ENCODE data around the gene PID1. TPM values are rescaled to one million over a fixed set of nuclear protein-coding genes. Genes with fewer than 3 reads are reported as not detected.

PID1 gene
- total RNA-seq, 1 experiment from 2014 or later: 2.6 TPM

DNA sequence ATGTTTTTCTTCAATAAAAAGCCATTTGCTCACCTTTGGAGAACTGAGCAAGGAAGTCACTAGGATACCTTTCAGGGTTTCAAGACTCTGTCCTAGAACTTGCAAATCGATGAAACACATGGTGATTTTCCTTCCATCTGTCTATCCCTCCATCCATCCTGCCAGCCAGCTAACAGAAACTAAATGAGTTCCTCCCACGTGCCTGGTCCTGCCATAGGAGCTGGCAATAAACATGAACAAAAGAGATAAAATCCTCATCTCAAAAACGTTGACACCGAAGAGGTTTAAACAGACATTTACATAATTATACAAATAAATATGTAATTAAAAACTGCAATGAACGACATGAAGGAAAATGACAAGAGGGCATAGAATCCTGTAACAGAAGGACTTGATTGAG lies 249.0 kb downstream of the PID1 start:
- Mint-ChIP-seq H3K4me1 (no peaks in the 10 kb centered on the region), H3K9me3 (peaks cover 11% of the 10 kb centered on the region), H3K27me3 (ENCODE audit: low read depth) (no peaks in the 10 kb centered on the region), H3K27ac (no peak overlapping the region), H3K36me3 (no peaks in the 10 kb centered on the region), H3K4me3 (no peak overlapping the region)
- no peak for TF ChIP-seq TP53 (CRISPR knock-in tag; IDR thresholded peaks at IDR 0.05)
- TF ChIP-seq SMAD4 (CRISPR knock-in tag; IDR thresholded peaks at IDR 0.05): no peak
- no peak for TF ChIP-seq NR2C2 (CRISPR knock-in tag; IDR thresholded peaks at IDR 0.05)
- TF ChIP-seq, protein P1, sequence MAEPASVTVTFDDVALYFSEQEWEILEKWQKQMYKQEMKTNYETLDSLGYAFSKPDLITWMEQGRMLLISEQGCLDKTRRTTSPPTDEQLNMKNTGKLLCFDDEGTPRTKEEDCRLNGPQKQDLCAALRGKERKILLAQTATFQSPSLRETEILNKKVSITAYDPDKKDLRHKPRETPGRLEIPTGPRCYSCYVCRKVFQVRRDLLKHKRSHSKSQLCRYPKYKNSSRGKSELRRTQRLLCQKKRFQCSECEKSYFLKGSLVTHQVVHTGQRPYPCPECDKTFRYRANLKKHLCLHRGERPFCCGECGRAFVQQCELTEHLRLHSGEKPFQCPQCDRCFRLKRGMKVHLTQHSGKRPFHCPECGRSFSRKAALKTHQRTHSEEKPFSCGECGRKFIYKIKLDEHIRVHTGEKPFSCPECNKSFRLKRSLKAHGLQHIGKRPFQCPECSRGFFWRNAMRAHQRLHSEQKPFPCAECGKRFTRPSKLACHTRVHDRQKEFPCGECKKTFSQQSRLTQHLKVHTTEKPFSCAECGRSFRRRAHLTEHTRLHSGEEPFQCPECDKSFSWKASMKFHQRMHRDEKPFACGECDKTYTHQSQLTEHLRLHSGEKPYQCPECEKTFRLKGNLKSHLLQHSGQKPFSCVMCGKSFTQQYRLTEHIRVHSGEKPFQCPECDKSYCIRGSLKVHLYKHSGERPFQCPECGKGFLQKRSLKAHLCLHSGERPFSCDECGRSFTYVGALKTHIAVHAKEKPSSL (CRISPR knock-in tag; conservative IDR thresholded peaks at IDR 0.05): no peak
- TF ChIP-seq, protein P2, sequence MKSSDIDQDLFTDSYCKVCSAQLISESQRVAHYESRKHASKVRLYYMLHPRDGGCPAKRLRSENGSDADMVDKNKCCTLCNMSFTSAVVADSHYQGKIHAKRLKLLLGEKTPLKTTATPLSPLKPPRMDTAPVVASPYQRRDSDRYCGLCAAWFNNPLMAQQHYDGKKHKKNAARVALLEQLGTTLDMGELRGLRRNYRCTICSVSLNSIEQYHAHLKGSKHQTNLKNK (CRISPR knock-in tag; IDR thresholded peaks at IDR 0.05): no peak
- no peak for TF ChIP-seq ZNF416 (CRISPR knock-in tag; IDR thresholded peaks at IDR 0.05)
- TF ChIP-seq, protein P3, sequence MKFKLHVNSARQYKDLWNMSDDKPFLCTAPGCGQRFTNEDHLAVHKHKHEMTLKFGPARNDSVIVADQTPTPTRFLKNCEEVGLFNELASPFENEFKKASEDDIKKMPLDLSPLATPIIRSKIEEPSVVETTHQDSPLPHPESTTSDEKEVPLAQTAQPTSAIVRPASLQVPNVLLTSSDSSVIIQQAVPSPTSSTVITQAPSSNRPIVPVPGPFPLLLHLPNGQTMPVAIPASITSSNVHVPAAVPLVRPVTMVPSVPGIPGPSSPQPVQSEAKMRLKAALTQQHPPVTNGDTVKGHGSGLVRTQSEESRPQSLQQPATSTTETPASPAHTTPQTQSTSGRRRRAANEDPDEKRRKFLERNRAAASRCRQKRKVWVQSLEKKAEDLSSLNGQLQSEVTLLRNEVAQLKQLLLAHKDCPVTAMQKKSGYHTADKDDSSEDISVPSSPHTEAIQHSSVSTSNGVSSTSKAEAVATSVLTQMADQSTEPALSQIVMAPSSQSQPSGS (CRISPR knock-in tag; IDR thresholded peaks at IDR 0.05; ENCODE audit: borderline replicate concordance, low read depth): no peak
- no peak for TF ChIP-seq SP1 (CRISPR knock-in tag; conservative IDR thresholded peaks at IDR 0.05)
- TF ChIP-seq, protein P4, sequence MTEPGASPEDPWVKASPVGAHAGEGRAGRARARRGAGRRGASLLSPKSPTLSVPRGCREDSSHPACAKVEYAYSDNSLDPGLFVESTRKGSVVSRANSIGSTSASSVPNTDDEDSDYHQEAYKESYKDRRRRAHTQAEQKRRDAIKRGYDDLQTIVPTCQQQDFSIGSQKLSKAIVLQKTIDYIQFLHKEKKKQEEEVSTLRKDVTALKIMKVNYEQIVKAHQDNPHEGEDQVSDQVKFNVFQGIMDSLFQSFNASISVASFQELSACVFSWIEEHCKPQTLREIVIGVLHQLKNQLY (CRISPR knock-in tag; IDR thresholded peaks at IDR 0.05): no peak
- TF ChIP-seq RELA (CRISPR knock-in tag; IDR thresholded peaks at IDR 0.05; ENCODE audit: borderline replicate concordance): no peak
- TF ChIP-seq ZNF121 (CRISPR knock-in tag; IDR thresholded peaks at IDR 0.05): no peak
- TF ChIP-seq, protein P5, sequence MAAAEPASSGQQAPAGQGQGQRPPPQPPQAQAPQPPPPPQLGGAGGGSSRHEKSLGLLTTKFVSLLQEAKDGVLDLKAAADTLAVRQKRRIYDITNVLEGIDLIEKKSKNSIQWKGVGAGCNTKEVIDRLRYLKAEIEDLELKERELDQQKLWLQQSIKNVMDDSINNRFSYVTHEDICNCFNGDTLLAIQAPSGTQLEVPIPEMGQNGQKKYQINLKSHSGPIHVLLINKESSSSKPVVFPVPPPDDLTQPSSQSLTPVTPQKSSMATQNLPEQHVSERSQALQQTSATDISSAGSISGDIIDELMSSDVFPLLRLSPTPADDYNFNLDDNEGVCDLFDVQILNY (CRISPR knock-in tag; IDR thresholded peaks at IDR 0.05): no peak
- TF ChIP-seq MXD4 (CRISPR knock-in tag; IDR thresholded peaks at IDR 0.05; ENCODE audit: borderline replicate concordance): no peak
- no peak for TF ChIP-seq GABPB1 (CRISPR knock-in tag; IDR thresholded peaks at IDR 0.05)
- ATAC-seq (no peak), DNase-seq (ENCODE audit: low spot score) (no peak)
- ChIA-PET CTCF (no interaction called here), POLR2A (no interaction called here)

DNA sequence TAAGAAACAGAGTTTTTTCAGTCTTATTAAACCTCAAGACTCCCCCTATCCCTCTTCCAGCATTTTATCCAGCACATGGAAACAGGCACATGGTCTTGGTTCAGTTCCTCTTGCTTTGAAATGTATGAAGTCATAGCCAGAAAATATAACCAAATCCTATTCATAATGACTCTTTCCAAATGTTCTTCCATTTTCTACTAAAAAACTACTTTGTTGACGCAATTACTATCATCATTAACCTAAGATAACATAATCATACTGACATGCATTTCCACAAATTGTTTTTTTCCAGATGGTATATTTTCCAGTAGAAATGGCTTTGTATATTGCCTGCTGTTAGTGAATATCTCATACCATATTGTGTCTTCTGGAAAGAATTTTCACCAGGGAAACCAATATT lies 261.3 kb downstream of the PID1 start:
- no peaks in the 10 kb centered on the region for H3K36me3 Mint-ChIP-seq
- no peaks in the 10 kb centered on the region for H3K4me1 Mint-ChIP-seq
- no peak for DNase-seq (ENCODE audit: low spot score)
- H3K9me3 Mint-ChIP-seq: peaks cover 3% of the 10 kb centered on the region; the same call in 1 of the 2 replicates
- no peak for ATAC-seq
- H3K4me3 Mint-ChIP-seq: no peak overlapping the region
- ChIA-PET CTCF (no interaction called here), POLR2A (no interaction called here)
- H3K27ac Mint-ChIP-seq: no peak overlapping the region
- no peaks in the 10 kb centered on the region for H3K27me3 Mint-ChIP-seq (ENCODE audit: low read depth)
- TF ChIP-seq NFE2L1 (CRISPR knock-in tag; IDR thresholded peaks at IDR 0.05) (no peak), JUN (CRISPR knock-in tag; IDR thresholded peaks at IDR 0.05) (no peak), ZNF671 (CRISPR knock-in tag; IDR thresholded peaks at IDR 0.05) (no peak), EMX1 (CRISPR knock-in tag; IDR thresholded peaks at IDR 0.05) (no peak), FOXK1 (CRISPR knock-in tag; IDR thresholded peaks at IDR 0.05) (no peak), CBFB (CRISPR knock-in tag; IDR thresholded peaks at IDR 0.05; ENCODE audit: low read depth) (no peak)
- TF ChIP-seq, protein P6, sequence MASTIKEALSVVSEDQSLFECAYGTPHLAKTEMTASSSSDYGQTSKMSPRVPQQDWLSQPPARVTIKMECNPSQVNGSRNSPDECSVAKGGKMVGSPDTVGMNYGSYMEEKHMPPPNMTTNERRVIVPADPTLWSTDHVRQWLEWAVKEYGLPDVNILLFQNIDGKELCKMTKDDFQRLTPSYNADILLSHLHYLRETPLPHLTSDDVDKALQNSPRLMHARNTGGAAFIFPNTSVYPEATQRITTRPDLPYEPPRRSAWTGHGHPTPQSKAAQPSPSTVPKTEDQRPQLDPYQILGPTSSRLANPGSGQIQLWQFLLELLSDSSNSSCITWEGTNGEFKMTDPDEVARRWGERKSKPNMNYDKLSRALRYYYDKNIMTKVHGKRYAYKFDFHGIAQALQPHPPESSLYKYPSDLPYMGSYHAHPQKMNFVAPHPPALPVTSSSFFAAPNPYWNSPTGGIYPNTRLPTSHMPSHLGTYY (CRISPR knock-in tag; IDR thresholded peaks at IDR 0.05): no peak
- TF ChIP-seq, protein P7, sequence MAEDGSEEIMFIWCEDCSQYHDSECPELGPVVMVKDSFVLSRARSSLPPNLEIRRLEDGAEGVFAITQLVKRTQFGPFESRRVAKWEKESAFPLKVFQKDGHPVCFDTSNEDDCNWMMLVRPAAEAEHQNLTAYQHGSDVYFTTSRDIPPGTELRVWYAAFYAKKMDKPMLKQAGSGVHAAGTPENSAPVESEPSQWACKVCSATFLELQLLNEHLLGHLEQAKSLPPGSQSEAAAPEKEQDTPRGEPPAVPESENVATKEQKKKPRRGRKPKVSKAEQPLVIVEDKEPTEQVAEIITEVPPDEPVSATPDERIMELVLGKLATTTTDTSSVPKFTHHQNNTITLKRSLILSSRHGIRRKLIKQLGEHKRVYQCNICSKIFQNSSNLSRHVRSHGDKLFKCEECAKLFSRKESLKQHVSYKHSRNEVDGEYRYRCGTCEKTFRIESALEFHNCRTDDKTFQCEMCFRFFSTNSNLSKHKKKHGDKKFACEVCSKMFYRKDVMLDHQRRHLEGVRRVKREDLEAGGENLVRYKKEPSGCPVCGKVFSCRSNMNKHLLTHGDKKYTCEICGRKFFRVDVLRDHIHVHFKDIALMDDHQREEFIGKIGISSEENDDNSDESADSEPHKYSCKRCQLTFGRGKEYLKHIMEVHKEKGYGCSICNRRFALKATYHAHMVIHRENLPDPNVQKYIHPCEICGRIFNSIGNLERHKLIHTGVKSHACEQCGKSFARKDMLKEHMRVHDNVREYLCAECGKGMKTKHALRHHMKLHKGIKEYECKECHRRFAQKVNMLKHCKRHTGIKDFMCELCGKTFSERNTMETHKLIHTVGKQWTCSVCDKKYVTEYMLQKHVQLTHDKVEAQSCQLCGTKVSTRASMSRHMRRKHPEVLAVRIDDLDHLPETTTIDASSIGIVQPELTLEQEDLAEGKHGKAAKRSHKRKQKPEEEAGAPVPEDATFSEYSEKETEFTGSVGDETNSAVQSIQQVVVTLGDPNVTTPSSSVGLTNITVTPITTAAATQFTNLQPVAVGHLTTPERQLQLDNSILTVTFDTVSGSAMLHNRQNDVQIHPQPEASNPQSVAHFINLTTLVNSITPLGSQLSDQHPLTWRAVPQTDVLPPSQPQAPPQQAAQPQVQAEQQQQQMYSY (CRISPR knock-in tag; IDR thresholded peaks at IDR 0.05): no peak
- TF ChIP-seq, protein P8, sequence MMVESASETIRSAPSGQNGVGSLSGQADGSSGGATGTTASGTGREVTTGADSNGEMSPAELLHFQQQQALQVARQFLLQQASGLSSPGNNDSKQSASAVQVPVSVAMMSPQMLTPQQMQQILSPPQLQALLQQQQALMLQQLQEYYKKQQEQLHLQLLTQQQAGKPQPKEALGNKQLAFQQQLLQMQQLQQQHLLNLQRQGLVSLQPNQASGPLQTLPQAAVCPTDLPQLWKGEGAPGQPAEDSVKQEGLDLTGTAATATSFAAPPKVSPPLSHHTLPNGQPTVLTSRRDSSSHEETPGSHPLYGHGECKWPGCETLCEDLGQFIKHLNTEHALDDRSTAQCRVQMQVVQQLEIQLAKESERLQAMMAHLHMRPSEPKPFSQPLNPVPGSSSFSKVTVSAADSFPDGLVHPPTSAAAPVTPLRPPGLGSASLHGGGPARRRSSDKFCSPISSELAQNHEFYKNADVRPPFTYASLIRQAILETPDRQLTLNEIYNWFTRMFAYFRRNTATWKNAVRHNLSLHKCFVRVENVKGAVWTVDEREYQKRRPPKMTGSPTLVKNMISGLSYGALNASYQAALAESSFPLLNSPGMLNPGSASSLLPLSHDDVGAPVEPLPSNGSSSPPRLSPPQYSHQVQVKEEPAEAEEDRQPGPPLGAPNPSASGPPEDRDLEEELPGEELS (CRISPR knock-in tag; IDR thresholded peaks at IDR 0.05): no peak
- TF ChIP-seq, protein P9, sequence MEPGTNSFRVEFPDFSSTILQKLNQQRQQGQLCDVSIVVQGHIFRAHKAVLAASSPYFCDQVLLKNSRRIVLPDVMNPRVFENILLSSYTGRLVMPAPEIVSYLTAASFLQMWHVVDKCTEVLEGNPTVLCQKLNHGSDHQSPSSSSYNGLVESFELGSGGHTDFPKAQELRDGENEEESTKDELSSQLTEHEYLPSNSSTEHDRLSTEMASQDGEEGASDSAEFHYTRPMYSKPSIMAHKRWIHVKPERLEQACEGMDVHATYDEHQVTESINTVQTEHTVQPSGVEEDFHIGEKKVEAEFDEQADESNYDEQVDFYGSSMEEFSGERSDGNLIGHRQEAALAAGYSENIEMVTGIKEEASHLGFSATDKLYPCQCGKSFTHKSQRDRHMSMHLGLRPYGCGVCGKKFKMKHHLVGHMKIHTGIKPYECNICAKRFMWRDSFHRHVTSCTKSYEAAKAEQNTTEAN (CRISPR knock-in tag; IDR thresholded peaks at IDR 0.05): no peak
